ENCODE results near the gene TMEM272.

DNA sequence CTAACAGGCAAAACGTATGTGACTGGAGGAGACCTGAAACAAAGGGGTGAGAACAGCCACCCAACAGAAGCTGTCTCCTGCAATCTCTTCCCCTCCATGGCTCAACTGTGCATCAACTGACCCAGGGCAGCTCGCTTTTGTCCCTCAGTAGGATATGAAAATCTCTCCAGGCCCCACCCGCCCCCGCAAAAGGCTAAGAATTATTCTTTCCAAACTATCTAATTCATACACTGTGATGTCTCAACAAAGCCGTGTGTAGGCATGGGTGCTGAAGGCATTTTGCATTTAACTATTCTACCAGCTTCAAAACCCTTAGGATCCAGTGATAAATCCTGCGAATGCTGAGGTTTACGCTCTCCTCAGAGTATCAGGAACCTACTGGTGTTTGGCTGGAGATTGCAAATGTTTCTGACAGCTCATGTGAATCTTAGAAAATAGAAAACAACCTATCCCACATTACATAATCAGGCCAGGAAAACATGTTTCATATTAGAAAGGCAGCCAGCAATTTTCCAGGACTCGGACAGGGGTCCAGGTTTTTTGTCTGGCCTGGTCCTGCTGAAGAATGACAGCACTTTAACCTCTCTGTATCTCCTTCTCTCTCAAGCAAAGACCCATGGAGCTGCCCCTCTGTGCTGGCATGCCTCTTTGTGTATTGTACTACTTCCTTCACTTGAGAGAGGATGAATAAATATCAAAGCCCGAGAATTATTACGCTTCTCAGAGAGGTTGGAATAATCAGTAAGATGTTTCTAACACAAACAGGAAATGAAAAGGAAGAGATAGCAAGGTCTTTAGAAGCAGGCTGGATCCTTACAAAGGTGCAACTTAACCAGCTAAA is 58.3 kb downstream of the TMEM272 start:
- TF ChIP-seq SUZ12 (IDR thresholded peaks at IDR 0.05; ENCODE audit: extremely low read depth, insufficient read depth, insufficient read length) (no peak), ZNF274 (IDR thresholded peaks at IDR 0.05; ENCODE audit: low read depth, low read length) (no peak), YY1 (IDR thresholded peaks at IDR 0.05; ENCODE audit: insufficient read depth, insufficient read length) (no peak)

All from NT2/D1 (cell line).